ENCODE data around the gene CENPB. TPM values are rescaled to one million over a fixed set of nuclear protein-coding genes. Genes with fewer than 3 reads are reported as not detected.

The CENPB gene
- total RNA-seq, 1 donor from 2014 or later = 76.8 TPM

GRCh38 chr20:3749689-3750531 is 36.6 kb downstream of the CENPB start:
- no peak for DNase-seq (ENCODE audit: low read depth in 2 of 2)

GRCh38 chr20:3749087-3749688 is 37.4 kb downstream of the CENPB start:
- DNase-seq (ENCODE audit: low read depth in 2 of 2) = no peak

GRCh38 chr20:3748073-3748472 is 38.5 kb downstream of the CENPB start:
- no peak for DNase-seq (ENCODE audit: low read depth in 2 of 2)

GRCh38 chr20:3747471-3747870 is 39.1 kb downstream of the CENPB start:
- no peak for DNase-seq (ENCODE audit: low read depth in 2 of 2)

- no peak for DNase-seq (ENCODE audit: low read depth in 2 of 2)
Observed at GRCh38 chr20:3745686-3746173, 40.8 kb downstream of the CENPB start.

GRCh38 chr20:3744806-3745685 is 41.5 kb downstream of the CENPB start:
- peak in 1 of 2 donors; percentile 85 for DNase-seq (ENCODE audit: low read depth in 2 of 2)

- no peak for DNase-seq (ENCODE audit: low read depth in 2 of 2)
Observed at GRCh38 chr20:3744037-3744436, 42.5 kb downstream of the CENPB start.

GRCh38 chr20:3743251-3743650 is 43.3 kb downstream of the CENPB start:
- no peak for DNase-seq (ENCODE audit: low read depth in 2 of 2)

- no peak for DNase-seq (ENCODE audit: low read depth in 2 of 2)
Observed at GRCh38 chr20:3741836-3742458, 44.6 kb downstream of the CENPB start.

GRCh38 chr20:3740615-3741301 is 45.8 kb downstream of the CENPB start:
- DNase-seq (ENCODE audit: low read depth in 2 of 2) = no peak

GRCh38 chr20:3739926-3740451 is 46.6 kb downstream of the CENPB start:
- no peak for DNase-seq (ENCODE audit: low read depth in 2 of 2)

GRCh38 chr20:3739054-3739925 is 47.2 kb downstream of the CENPB start:
- DNase-seq (ENCODE audit: low read depth in 2 of 2) = peak; percentile 55 to 78

GRCh38 chr20:3738111-3739053 is 48.2 kb downstream of the CENPB start:
- no peak for DNase-seq (ENCODE audit: low read depth in 2 of 2)

- no peak for DNase-seq (ENCODE audit: low read depth in 2 of 2)
Observed at GRCh38 chr20:3735768-3736167, 50.8 kb downstream of the CENPB start.

- peak in 1 of 2 donors; percentile 26 for DNase-seq (ENCODE audit: low read depth in 2 of 2)
Observed at GRCh38 chr20:3734111-3734843, 52.3 kb downstream of the CENPB start.
